Measurements from ENCODE around the gene ZC3HAV1.
"Not testable (repeated sequence)": the region's sequence is repeated elsewhere in the genome, so short reads cannot be mapped to it uniquely, and the experiment has no call there.

ZC3HAV1 gene

DNA sequence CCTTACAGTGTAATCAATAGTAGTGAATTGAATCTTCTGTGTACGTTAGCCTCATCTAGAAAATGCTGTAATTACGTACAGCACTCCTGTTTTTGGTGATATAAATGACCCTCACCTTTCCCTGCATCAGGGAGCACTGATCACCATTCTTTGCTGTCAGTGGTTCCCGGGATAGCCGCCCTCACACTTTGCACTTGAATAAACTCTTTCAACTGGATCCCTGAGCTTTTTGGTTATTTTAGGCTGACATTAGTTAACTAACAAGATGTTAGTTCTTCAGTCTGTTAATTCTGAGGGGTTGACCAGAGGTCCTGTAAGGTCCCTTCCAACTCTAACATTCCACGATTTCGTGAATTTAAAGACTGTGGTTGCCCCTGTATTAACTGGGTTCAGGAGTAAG, 23.4 kb upstream of the ZC3HAV1 start:
- CTCF ChIA-PET = interaction anchor here (0.6 to 3.5 kb wide), 2 partner anchors 21 to 58 kb away, joined by 3 to 13 read pairs; no protein-coding TSS in a partner anchor
- Histone ChIP-seq H3K4me1 (ENCODE audit: control insufficient read depth, insufficient read depth, low read length) (no peaks in the 10 kb centered on the region), H3K36me3 (ENCODE audit: control insufficient read depth in 2 of 2, insufficient read depth in 1 of 2, low read length in 2 of 2) (peaks cover 0 to 14% of the 10 kb centered on the region in 2 experiments; a peak in 2 of 3 replicates), H3K9me3 (ENCODE audit: control insufficient read depth, insufficient read depth, low read depth, low read length) (no peaks in the 10 kb centered on the region), H3K4me3 (ENCODE audit: low read depth, low read length) (peak overlapping the region; percentile 60), H3K27ac (ENCODE audit: extremely low read depth, low read depth, low read length) (no peak overlapping the region)
- TF ChIP-seq ZNF501 (tag by site-specific recombination; IDR thresholded peaks at IDR 0.05) = no peak
- POLR2A ChIA-PET = interaction anchor here (0.7 to 1.9 kb wide), 6 partner anchors 13 to 227 kb away, joined by 3 to 9 read pairs (median 5); partner anchors contain the start of genes LUC7L2 and UBN2

- TF ChIP-seq PRDM4 (tag by site-specific recombination; IDR thresholded peaks at IDR 0.05) (no peak), ZNF513 (tag by site-specific recombination; IDR thresholded peaks at IDR 0.05) (no peak), ZNF626 (tag by site-specific recombination; IDR thresholded peaks at IDR 0.05) (no peak), ZBTB20 (tag by site-specific recombination; IDR thresholded peaks at IDR 0.05) (no peak), OVOL3 (tag by site-specific recombination; IDR thresholded peaks at IDR 0.05) (no peak), ZNF19 (tag by site-specific recombination; IDR thresholded peaks at IDR 0.05; ENCODE audit: low read depth) (no peak), ZNF157 (tag by site-specific recombination; IDR thresholded peaks at IDR 0.05) (no peak), ZNF335 (tag by site-specific recombination; conservative IDR thresholded peaks at IDR 0.05) (no peak), KLF10 (tag by site-specific recombination; IDR thresholded peaks at IDR 0.05) (no peak), ZNF660 (tag by site-specific recombination; IDR thresholded peaks at IDR 0.05) (no peak), ZSCAN23 (tag by site-specific recombination; IDR thresholded peaks at IDR 0.05) (no peak), ZNF426 (tag by site-specific recombination; IDR thresholded peaks at IDR 0.05) (no peak), ZNF146 (tag by site-specific recombination; IDR thresholded peaks at IDR 0.05) (no peak), ZBTB44 (tag by site-specific recombination; IDR thresholded peaks at IDR 0.05) (no peak), ZNF366 (tag by site-specific recombination; conservative IDR thresholded peaks at IDR 0.05) (no peak), ZNF785 (tag by site-specific recombination; IDR thresholded peaks at IDR 0.05) (no peak)
- TF ChIP-seq, protein P1, sequence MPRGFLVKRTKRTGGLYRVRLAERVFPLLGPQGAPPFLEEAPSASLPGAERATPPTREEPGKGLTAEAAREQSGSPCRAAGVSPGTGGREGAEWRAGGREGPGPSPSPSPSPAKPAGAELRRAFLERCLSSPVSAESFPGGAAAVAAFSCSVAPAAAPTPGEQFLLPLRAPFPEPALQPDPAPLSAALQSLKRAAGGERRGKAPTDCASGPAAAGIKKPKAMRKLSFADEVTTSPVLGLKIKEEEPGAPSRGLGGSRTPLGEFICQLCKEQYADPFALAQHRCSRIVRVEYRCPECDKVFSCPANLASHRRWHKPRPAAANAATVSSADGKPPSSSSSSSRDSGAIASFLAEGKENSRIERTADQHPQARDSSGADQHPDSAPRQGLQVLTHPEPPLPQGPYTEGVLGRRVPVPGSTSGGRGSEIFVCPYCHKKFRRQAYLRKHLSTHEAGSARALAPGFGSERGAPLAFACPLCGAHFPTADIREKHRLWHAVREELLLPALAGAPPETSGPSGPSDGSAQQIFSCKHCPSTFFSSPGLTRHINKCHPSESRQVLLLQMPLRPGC (tag by site-specific recombination; IDR thresholded peaks at IDR 0.05) = no peak
- TF ChIP-seq, protein P2, sequence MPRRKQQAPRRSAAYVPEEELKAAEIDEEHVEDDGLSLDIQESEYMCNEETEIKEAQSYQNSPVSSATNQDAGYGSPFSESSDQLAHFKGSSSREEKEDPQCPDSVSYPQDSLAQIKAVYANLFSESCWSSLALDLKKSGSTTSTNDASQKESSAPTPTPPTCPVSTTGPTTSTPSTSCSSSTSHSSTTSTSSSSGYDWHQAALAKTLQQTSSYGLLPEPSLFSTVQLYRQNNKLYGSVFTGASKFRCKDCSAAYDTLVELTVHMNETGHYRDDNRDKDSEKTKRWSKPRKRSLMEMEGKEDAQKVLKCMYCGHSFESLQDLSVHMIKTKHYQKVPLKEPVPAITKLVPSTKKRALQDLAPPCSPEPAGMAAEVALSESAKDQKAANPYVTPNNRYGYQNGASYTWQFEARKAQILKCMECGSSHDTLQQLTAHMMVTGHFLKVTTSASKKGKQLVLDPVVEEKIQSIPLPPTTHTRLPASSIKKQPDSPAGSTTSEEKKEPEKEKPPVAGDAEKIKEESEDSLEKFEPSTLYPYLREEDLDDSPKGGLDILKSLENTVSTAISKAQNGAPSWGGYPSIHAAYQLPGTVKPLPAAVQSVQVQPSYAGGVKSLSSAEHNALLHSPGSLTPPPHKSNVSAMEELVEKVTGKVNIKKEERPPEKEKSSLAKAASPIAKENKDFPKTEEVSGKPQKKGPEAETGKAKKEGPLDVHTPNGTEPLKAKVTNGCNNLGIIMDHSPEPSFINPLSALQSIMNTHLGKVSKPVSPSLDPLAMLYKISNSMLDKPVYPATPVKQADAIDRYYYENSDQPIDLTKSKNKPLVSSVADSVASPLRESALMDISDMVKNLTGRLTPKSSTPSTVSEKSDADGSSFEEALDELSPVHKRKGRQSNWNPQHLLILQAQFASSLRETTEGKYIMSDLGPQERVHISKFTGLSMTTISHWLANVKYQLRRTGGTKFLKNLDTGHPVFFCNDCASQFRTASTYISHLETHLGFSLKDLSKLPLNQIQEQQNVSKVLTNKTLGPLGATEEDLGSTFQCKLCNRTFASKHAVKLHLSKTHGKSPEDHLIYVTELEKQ (tag by site-specific recombination; IDR thresholded peaks at IDR 0.05; ENCODE audit: borderline replicate concordance) = no peak
- peaks cover 0 to 6% of the 10 kb centered on the region in 2 experiments; a peak in 2 of 3 replicates for H3K36me3 ChIP-seq (ENCODE audit: control insufficient read depth in 2 of 2, insufficient read depth in 1 of 2, low read length in 2 of 2)
- ChIA-PET CTCF (interaction anchor here (3.5 kb wide), 1 partner anchor 57 kb away, joined by 13 read pairs; no protein-coding TSS in a partner anchor), POLR2A (no interaction called here)
- no peak overlapping the region for H3K4me3 ChIP-seq (ENCODE audit: low read depth, low read length)
- no peaks in the 10 kb centered on the region for H3K4me1 ChIP-seq (ENCODE audit: control insufficient read depth, insufficient read depth, low read length)
- H3K27ac ChIP-seq (ENCODE audit: extremely low read depth, low read depth, low read length) = no peak overlapping the region
- no peaks in the 10 kb centered on the region for H3K9me3 ChIP-seq (ENCODE audit: control insufficient read depth, insufficient read depth, low read depth, low read length)
Measured at GRCh38 chr7:139131601-139132041, 22.1 kb upstream of the ZC3HAV1 start.

GRCh38 chr7:139129814-139130213, 20.3 kb upstream of the ZC3HAV1 start:
- H3K36me3 ChIP-seq (ENCODE audit: control insufficient read depth in 2 of 2, insufficient read depth in 1 of 2, low read length in 2 of 2); H3K4me1 ChIP-seq (ENCODE audit: control insufficient read depth, insufficient read depth, low read length); POLR2A ChIA-PET; H3K9me3 ChIP-seq (ENCODE audit: control insufficient read depth, insufficient read depth, low read depth, low read length); CTCF ChIA-PET; H3K27ac ChIP-seq (ENCODE audit: extremely low read depth, low read depth, low read length); H3K4me3 ChIP-seq (ENCODE audit: low read depth, low read length): not testable (repeated sequence)

All from HEK293 (cell line).